Measurements from ENCODE around the gene ALDOA.

ALDOA gene

GRCh38 chr16:30046178-30046577 is 19.4 kb upstream of the ALDOA start:
- DNase-seq, result no peak

- no peak for DNase-seq
Observed at GRCh38 chr16:30046588-30046987, 19.0 kb upstream of the ALDOA start.

GRCh38 chr16:30049871-30050270 is 15.7 kb upstream of the ALDOA start:
- DNase-seq, result no peak

- DNase-seq, result no peak
Observed at GRCh38 chr16:30051518-30051917, 14.0 kb upstream of the ALDOA start.

- peak; percentile 86 for DNase-seq
Observed at GRCh38 chr16:30052671-30053372, 12.7 kb upstream of the ALDOA start.

GRCh38 chr16:30053376-30054015 is 12.1 kb upstream of the ALDOA start:
- no peak for DNase-seq

GRCh38 chr16:30054451-30054850 is 11.1 kb upstream of the ALDOA start:
- DNase-seq, result peak; percentile 16

GRCh38 chr16:30054959-30055553 is 10.5 kb upstream of the ALDOA start:
- DNase-seq, result peak; percentile 86

GRCh38 chr16:30060346-30060745 is 5.2 kb upstream of the ALDOA start:
- DNase-seq, result no peak

- peak; percentile 63 for DNase-seq
Observed at GRCh38 chr16:30060836-30061554, 4.6 kb upstream of the ALDOA start.

- no peak for DNase-seq
Observed at GRCh38 chr16:30063278-30063892, 2.2 kb upstream of the ALDOA start.

- DNase-seq, result peak; percentile 79
Observed at GRCh38 chr16:30063893-30064728, 1.4 kb upstream of the ALDOA start.

- no peak for DNase-seq
Observed at GRCh38 chr16:30064729-30065101, 845 bp upstream of the ALDOA start.

GRCh38 chr16:30065943-30066760 is 592 bp downstream of the ALDOA start:
- no peak for DNase-seq

- no peak for DNase-seq
Observed at GRCh38 chr16:30066761-30067583, 1.4 kb downstream of the ALDOA start.

GRCh38 chr16:30067584-30067916 is 2.0 kb downstream of the ALDOA start:
- no peak for DNase-seq

GRCh38 chr16:30068333-30068732 is 2.8 kb downstream of the ALDOA start:
- no peak for DNase-seq

- no peak for DNase-seq
Observed at GRCh38 chr16:30068750-30069610, 3.4 kb downstream of the ALDOA start.

- DNase-seq, result no peak
Observed at GRCh38 chr16:30069611-30070462, 4.3 kb downstream of the ALDOA start.

Data from NCI-H2171 treated with DMSO at 0.1 percent for 48 hours (cell line).